Endothelial cell of umbilical vein (primary cell): ENCODE measurements around the gene ZNF385B. TPM values are rescaled to one million over a fixed set of nuclear protein-coding genes. Genes with fewer than 3 reads are reported as not detected.

Experiments used
- BruUV-seq: library from RNA; stranded (reverse); fragments of 400-500 nt; replicated peaks from 2 replicates; lab custom pipeline; 2021; lab: Mats Ljungman, UMichigan
- CTCF ChIA-PET: fragments of 300-600, 350-600 bp; sonication (Branson Sonifier 250); formaldehyde crosslinking; loops from one replicate; lab custom pipeline; 2021; ENCODE audit warnings: antibody characterized with exemption, inconsistent platforms; lab: Charles Lee
- POLR2A ChIA-PET: fragments of 300-600, 350-600 bp; sonication (Branson Sonifier 250); formaldehyde crosslinking; loops from one replicate; lab custom pipeline; 2021; ENCODE audit warnings: antibody characterized with exemption, inconsistent platforms; lab: Charles Lee
- DNase-seq: peaks from one replicate; pipeline ENCODE4 v3.0.0-alpha.2; 2011; ENCODE audit warnings: low read depth, low spot score
- FAIRE-seq: peaks from 2 replicates; lab custom pipeline; 2011; peaks lifted over from hg19 to GRCh38; lab: Jason Lieb, UNC
- H2AFZ ChIP-seq: 2 replicates; pipeline ENCODE4 v1.6.0; 2012; ENCODE audit warnings: low read depth, low read length, control low read depth, inconsistent platforms
- H3K27ac ChIP-seq: 2 replicates; pipeline ENCODE4 v1.5.1; 2011; ENCODE audit warnings: low read depth, mild to moderate bottlenecking, control low read depth, low read length, moderate library complexity; ENCODE audit not compliant: insufficient read depth
- H3K27me3 ChIP-seq, 2 experiments: 2 replicates each; pipeline versions ENCODE4 v1.6.0 to v1.6.1; 2011; ENCODE audit warnings: low read length in 2 of 2, mixed read lengths in 1 of 2; ENCODE audit not compliant: control insufficient read depth in 2 of 2, insufficient read depth in 2 of 2
- H3K36me3 ChIP-seq, 2 experiments: 2 replicates in 1 of 2; 3 replicates in 1 of 2; pipeline ENCODE4 v1.5.1; 2011; ENCODE audit warnings: low read length in 2 of 2, mild to moderate bottlenecking in 1 of 2, moderate library complexity in 1 of 2; ENCODE audit not compliant: control insufficient read depth in 2 of 2, insufficient read depth in 2 of 2; ENCODE audit errors: extremely low read depth in 1 of 2
- H3K4me1 ChIP-seq: 3 replicates; pipeline ENCODE4 v1.5.1; 2011; ENCODE audit warnings: mild to moderate bottlenecking, low read length; ENCODE audit not compliant: control insufficient read depth, insufficient read depth; ENCODE audit errors: extremely low read depth
- H3K4me2 ChIP-seq: 2 replicates; pipeline ENCODE4 v1.6.1; 2011; ENCODE audit warnings: low read length, control low read depth, mixed read lengths; ENCODE audit not compliant: insufficient read depth
- H3K4me3 ChIP-seq, 3 experiments: fragments of 200-600 bp in 1 of 3; sonication (generic), shearing (Covaris generic) in 1 of 3; replicated peaks in 1 of 3; 2 replicates each; pipeline ENCODE4 v1.5.1; 2011 to 2016; ENCODE audit warnings: control low read depth in 3 of 3, low read length in 3 of 3, mild to moderate bottlenecking in 2 of 3, inconsistent platforms in 1 of 3, low read depth in 1 of 3, moderate library complexity in 1 of 3; ENCODE audit not compliant: insufficient read depth in 1 of 3
- H3K79me2 ChIP-seq: 2 replicates; pipeline ENCODE4 v1.6.0; 2012; ENCODE audit warnings: low read length, inconsistent platforms; ENCODE audit not compliant: control insufficient read depth, insufficient read depth
- H3K9ac ChIP-seq: replicated peaks from 2 replicates; pipeline ENCODE3; 2011; ENCODE audit warnings: low read length, control low read depth; ENCODE audit not compliant: insufficient read depth; ENCODE audit errors: extremely low read depth
- H3K9me1 ChIP-seq: replicated peaks from 3 replicates; pipeline ENCODE4 v1.6.0; 2011; ENCODE audit warnings: mild to moderate bottlenecking, low read length; ENCODE audit not compliant: control insufficient read depth, insufficient read depth; ENCODE audit errors: extremely low read depth
- H3K9me3 ChIP-seq: replicated peaks from 2 replicates; pipeline ENCODE4 v1.5.1; 2012; ENCODE audit warnings: low read length, inconsistent platforms; ENCODE audit not compliant: control insufficient read depth, insufficient read depth
- H4K20me1 ChIP-seq: replicated peaks from 2 replicates; pipeline ENCODE3; 2011; ENCODE audit warnings: mild to moderate bottlenecking, low read length; ENCODE audit not compliant: control insufficient read depth, insufficient read depth; ENCODE audit errors: extremely low read depth
- EZH2 ChIP-seq: IDR thresholded peaks from 2 replicates; pipeline ENCODE4 v1.6.1; 2012; ENCODE audit warnings: borderline replicate concordance, low read depth, mild to moderate bottlenecking, moderate library complexity, low read length, inconsistent platforms; ENCODE audit not compliant: severe bottlenecking
- FOS ChIP-seq: IDR thresholded peaks from 2 replicates; pipeline ENCODE4 v1.6.1; 2011; ENCODE audit warnings: mild to moderate bottlenecking, low read length, moderate library complexity, borderline replicate concordance; ENCODE audit not compliant: insufficient read depth
- GATA2 ChIP-seq: IDR thresholded peaks from 2 replicates; pipeline ENCODE4 v1.7.0; 2011; ENCODE audit warnings: low read depth, mild to moderate bottlenecking, moderate library complexity, mixed read lengths, low read length; ENCODE audit not compliant: insufficient read length, insufficient read depth
- JUN ChIP-seq: IDR thresholded peaks from 2 replicates; pipeline ENCODE4 v1.6.1; 2011; ENCODE audit warnings: borderline replicate concordance, low read depth; ENCODE audit not compliant: insufficient read length, insufficient read depth
- MYC ChIP-seq: IDR thresholded peaks from one replicate; pipeline ENCODE4 v1.6.1; 2011; ENCODE audit warnings: mild to moderate bottlenecking, low read depth, low read length
- POLR2A ChIP-seq: IDR thresholded peaks from 2 replicates; pipeline ENCODE4 v1.6.1; 2012; ENCODE audit warnings: low read depth, mild to moderate bottlenecking, control low read depth, low read length
- POLR2AphosphoS5 ChIP-seq: IDR thresholded peaks from 2 replicates; pipeline ENCODE4 v1.6.1; 2012; ENCODE audit warnings: low read depth, mild to moderate bottlenecking, control low read depth, low read length, moderate library complexity; ENCODE audit not compliant: insufficient read depth
- dilution Hi-C: fragments of 300-500 bp; cut with MboI; formaldehyde crosslinking; loops from one replicate; pipeline ENCODE4 v1.15.0; 2019; ENCODE audit warnings: low sequenced_read_pairs; ENCODE audit not compliant: extremely low pct_ligation_motif_present
- intact Hi-C: fragments of 100-400 bp; cut with micrococcal nuclease; formaldehyde crosslinking; loops from one replicate; pipeline ENCODE4 v1.10.0; 2022
- polyA plus RNA-seq, 4 experiments: library from polyadenylated mRNA; depleted of rRNA in 3 of 4; stranded (reverse) in 3 of 4; unstranded in 1 of 4; fragments of >200 nt; gene quantifications; 2 replicates each; pipeline versions ENCODE4 v1.2.1 to v1.2.3, GENCODE V29; 2011 to 2012; ENCODE audit warnings: missing spikeins in 1 of 4
- total RNA-seq: library from RNA; stranded (reverse); gene quantifications from 2 replicates; pipeline ENCODE4 v1.2.3, GENCODE V29; 2021
- TF ChIP-seq, protein P1 (sequence below), 2 donors: IDR thresholded peaks; 1 replicate in 1 of 2; 2 replicates in 1 of 2; pipeline ENCODE4 v1.5.1; 2011; ENCODE audit warnings: low read length in 2 of 2, mild to moderate bottlenecking in 2 of 2, moderate library complexity in 2 of 2, control low read depth in 1 of 2, inconsistent platforms in 1 of 2, low read depth in 1 of 2; ENCODE audit not compliant: insufficient read depth in 1 of 2; ENCODE audit errors: extremely low read depth in 1 of 2
- TF ChIP-seq, protein P2 (sequence below): IDR thresholded peaks from 2 replicates; pipeline ENCODE4 v1.6.1; 2011; ENCODE audit not compliant: insufficient read depth, insufficient read length

Gene ZNF385B
- total and polyA plus RNA-seq, 2 donors (not counting 3 experiments of a cell fraction or from before 2014, with no cell fraction given) = not detected

DNA sequence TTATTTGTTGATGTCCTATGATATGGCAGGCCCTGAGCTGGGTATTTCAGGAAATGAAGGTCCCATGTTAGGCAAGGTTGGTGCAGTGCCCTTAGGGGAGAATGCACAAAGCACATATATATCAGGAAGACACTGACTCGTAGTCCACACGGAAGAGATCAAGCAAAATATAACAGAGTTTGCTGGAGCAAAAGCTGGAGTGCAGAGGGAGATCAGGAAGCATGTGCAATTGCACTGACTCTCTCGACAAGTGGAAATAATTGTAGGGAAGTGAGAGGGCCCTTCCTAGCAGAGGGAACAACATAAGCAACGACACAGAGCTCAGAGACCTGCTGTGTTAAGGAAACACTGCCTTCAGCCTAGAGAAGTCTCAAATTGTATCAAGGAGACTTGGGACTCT lies 4.2 kb downstream of the ZNF385B start:
- FAIRE-seq = no peak
- Histone ChIP-seq H3K79me2 (no peaks in the 10 kb centered on the region), H2AFZ (no peak overlapping the region), H3K36me3 (no peaks in the 10 kb centered on the region), H3K4me3 (no peak overlapping the region), H3K27ac (no peak overlapping the region), H3K9me3 (no peaks in the 10 kb centered on the region), H3K27me3 (peaks cover 38 to 44% of the 10 kb centered on the region in 2 experiments), H3K4me1 (no peaks in the 10 kb centered on the region), H4K20me1 (no peaks in the 10 kb centered on the region), H3K9ac (no peak overlapping the region), H3K9me1 (no peaks in the 10 kb centered on the region), H3K4me2 (no peak overlapping the region)
- TF ChIP-seq FOS (no peak), GATA2 (no peak), POLR2AphosphoS5 (no peak), POLR2A (no peak)
- POLR2A ChIA-PET = no interaction called here
- DNase-seq = no peak
- intact Hi-C loops (no loop called here), dilution Hi-C loops (no loop called here)
- CTCF ChIA-PET = no interaction called here
- no TSS peak for BruUV-seq

DNA sequence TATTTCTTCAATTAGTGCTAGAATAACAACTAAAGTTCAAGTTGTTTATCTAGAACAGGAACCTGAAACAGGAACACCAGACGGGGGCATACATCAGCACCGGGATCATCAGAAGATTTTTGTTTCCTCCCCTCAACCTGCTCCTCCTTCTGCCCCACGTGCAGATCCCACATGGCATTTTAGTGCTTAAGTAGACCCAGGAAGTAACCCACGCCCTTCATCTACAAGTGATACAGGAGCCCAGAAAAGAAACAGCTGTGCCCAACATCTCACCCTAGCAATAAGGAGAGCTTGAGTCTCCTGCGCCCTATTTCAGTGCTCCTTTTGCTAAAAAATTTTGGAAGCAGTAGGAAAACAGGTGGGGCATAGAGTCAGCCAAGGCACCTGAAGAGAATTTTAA lies 5.2 kb downstream of the ZNF385B start:
- Histone ChIP-seq H3K79me2 (no peaks in the 10 kb centered on the region), H3K4me2 (no peak overlapping the region), H3K4me3 (no peak overlapping the region), H3K36me3 (no peaks in the 10 kb centered on the region), H3K9me1 (no peaks in the 10 kb centered on the region), H3K9me3 (no peaks in the 10 kb centered on the region), H3K27me3 (peaks cover 30 to 34% of the 10 kb centered on the region in 2 experiments), H4K20me1 (no peaks in the 10 kb centered on the region), H3K27ac (no peak overlapping the region), H2AFZ (no peak overlapping the region), H3K9ac (no peak overlapping the region), H3K4me1 (no peaks in the 10 kb centered on the region)
- TF ChIP-seq EZH2 (no peak), MYC (no peak), GATA2 (no peak), FOS (no peak), JUN (no peak), POLR2AphosphoS5 (no peak), POLR2A (no peak)
- TF ChIP-seq, protein P1, sequence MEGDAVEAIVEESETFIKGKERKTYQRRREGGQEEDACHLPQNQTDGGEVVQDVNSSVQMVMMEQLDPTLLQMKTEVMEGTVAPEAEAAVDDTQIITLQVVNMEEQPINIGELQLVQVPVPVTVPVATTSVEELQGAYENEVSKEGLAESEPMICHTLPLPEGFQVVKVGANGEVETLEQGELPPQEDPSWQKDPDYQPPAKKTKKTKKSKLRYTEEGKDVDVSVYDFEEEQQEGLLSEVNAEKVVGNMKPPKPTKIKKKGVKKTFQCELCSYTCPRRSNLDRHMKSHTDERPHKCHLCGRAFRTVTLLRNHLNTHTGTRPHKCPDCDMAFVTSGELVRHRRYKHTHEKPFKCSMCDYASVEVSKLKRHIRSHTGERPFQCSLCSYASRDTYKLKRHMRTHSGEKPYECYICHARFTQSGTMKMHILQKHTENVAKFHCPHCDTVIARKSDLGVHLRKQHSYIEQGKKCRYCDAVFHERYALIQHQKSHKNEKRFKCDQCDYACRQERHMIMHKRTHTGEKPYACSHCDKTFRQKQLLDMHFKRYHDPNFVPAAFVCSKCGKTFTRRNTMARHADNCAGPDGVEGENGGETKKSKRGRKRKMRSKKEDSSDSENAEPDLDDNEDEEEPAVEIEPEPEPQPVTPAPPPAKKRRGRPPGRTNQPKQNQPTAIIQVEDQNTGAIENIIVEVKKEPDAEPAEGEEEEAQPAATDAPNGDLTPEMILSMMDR (IDR thresholded peaks at IDR 0.05; ENCODE audit: extremely low read depth in 1 of 2, insufficient read depth in 1 of 2, low read depth in 1 of 2, low read length in 2 of 2) = no peak
- TF ChIP-seq, protein P2, sequence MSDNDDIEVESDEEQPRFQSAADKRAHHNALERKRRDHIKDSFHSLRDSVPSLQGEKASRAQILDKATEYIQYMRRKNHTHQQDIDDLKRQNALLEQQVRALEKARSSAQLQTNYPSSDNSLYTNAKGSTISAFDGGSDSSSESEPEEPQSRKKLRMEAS = no peak
- intact Hi-C loops = no loop called here
- POLR2A ChIA-PET = no interaction called here
- dilution Hi-C loops = no loop called here
- CTCF ChIA-PET = interaction anchor here (0.7 kb wide), 1 partner anchor 1833 kb away, joined by 3 read pairs; no protein-coding TSS in a partner anchor
- no TSS peak for BruUV-seq
- no peak for DNase-seq
- FAIRE-seq = no peak
